Uterus (tissue), 2 donors: ENCODE results near the gene PRDM9.

Source experiments
- POLR2A ChIP-seq, 2 donors: fragments of 450-650 bp; IDR thresholded peaks; one replicate each; pipeline ENCODE4 v1.6.1; 2016; ENCODE audit warnings: antibody characterized with exemption in 2 of 2, mild to moderate bottlenecking in 1 of 2, moderate library complexity in 1 of 2
- TF ChIP-seq, protein P1 (sequence below), 4 experiments: fragments of 200-600 bp in 2 of 4; fragments of 450-650 bp in 2 of 4; sonication (generic) in 2 of 4; IDR thresholded peaks; one replicate each; pipeline ENCODE4 v1.5.1; 2016 to 2019; ENCODE audit warnings: antibody characterized with exemption in 4 of 4, mild to moderate bottlenecking in 2 of 4, moderate library complexity in 1 of 4

DNA sequence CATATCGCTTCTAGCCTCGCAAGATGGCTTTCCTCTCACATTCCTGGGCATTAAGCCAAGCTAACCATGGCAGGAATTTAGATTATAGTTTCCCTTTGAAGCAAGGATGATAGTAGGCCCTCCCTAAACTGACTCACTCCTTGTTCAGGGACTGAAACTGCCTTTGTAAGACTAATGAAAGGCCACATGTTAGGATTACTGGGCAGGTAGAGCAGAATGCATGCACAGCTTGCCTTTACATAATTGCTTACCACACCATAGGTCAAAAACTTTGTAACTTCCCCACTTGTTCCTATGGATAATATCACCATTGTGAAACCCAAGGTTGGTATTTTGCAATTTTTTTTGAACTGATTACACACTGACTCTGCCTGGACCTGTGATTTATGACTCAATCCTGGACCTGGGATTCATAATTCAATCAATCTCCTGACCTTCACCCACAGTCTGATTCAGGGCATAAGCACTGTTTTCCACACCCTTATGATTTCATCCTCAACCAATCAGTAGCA, 41.0 kb upstream of the PRDM9 start:
- TF ChIP-seq, protein P1, sequence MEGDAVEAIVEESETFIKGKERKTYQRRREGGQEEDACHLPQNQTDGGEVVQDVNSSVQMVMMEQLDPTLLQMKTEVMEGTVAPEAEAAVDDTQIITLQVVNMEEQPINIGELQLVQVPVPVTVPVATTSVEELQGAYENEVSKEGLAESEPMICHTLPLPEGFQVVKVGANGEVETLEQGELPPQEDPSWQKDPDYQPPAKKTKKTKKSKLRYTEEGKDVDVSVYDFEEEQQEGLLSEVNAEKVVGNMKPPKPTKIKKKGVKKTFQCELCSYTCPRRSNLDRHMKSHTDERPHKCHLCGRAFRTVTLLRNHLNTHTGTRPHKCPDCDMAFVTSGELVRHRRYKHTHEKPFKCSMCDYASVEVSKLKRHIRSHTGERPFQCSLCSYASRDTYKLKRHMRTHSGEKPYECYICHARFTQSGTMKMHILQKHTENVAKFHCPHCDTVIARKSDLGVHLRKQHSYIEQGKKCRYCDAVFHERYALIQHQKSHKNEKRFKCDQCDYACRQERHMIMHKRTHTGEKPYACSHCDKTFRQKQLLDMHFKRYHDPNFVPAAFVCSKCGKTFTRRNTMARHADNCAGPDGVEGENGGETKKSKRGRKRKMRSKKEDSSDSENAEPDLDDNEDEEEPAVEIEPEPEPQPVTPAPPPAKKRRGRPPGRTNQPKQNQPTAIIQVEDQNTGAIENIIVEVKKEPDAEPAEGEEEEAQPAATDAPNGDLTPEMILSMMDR (IDR thresholded peaks at IDR 0.05), result no peak
- TF ChIP-seq POLR2A (IDR thresholded peaks at IDR 0.05), result no peak
